Stimulated activated CD4-positive, alpha-beta T cell treated with anti-CD3 and anti-CD28 coated beads, Interleukin-4, amount 100 ng/mL, for 48 hours (primary cell): ENCODE results near the gene CHD1L.
"Not testable (repeated sequence)": the region's sequence is repeated elsewhere in the genome, so short reads cannot be mapped to it uniquely, and the experiment has no call there.

Source experiments
- DNase-seq, 2 donors: peaks; one replicate each; pipeline ENCODE4 v3.0.0-alpha.2; 2020; ENCODE audit warnings: low read depth in 2 of 2

The CHD1L gene

DNA sequence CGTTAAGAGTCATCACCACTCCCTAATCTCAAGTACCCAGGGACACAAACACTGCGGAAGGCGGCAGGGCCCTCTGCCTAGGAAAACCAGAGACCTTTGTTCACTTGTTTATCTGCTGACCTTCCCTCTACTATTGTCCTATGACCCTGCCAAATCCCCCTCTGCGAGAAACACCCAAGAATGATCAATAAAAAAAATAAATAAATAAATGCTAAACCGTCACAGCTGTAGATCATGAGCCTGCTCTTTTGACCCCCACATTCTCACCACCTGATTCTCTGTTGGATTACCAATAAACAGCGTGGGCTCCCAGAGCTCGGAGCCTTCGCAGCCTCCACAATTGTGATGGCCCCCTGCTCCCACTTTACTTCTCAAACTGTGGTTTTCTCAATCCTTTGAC lies 8.6 kb upstream of the CHD1L start:
- not testable (repeated sequence) for DNase-seq

DNA sequence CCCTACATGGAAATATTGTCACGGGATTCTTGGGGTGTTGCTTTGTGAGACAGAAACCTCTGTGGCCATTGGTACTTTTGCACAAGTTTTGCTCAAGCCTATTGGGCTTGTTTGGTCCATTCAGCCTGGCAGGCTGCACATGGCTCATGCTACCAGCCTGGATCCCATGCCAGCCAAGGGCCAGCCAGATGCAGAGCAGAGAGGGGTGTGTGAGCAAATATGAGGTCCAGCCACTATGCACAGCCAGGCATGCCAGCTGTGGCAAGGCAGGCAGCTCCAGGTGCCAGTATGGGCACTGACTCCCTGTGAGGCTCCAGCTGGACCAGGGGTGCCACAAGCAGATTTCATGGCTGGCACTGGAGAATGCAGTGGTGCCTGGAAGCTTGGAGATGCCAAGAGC lies 6.7 kb upstream of the CHD1L start:
- no peak for DNase-seq

DNA sequence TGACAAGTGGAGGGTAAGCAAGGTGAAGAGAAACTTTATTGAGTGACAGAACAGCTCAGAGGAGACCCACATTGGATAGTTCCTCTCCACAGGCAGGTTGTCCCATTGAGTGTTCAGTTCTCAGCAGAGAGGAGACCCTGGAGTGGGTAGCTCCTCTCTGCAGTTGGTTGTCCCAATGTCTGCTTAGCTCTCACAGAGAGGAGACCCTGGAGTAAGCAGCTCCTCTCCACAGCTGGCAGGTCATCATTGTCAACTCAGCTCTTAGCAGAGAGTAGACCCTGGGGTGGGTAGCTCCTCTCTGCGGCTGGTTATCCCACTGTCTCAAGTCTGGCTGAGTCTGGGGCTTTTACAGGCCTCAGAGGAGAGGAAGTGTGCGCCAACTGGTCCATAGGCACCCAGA lies 6.0 kb upstream of the CHD1L start:
- no peak for DNase-seq

DNA sequence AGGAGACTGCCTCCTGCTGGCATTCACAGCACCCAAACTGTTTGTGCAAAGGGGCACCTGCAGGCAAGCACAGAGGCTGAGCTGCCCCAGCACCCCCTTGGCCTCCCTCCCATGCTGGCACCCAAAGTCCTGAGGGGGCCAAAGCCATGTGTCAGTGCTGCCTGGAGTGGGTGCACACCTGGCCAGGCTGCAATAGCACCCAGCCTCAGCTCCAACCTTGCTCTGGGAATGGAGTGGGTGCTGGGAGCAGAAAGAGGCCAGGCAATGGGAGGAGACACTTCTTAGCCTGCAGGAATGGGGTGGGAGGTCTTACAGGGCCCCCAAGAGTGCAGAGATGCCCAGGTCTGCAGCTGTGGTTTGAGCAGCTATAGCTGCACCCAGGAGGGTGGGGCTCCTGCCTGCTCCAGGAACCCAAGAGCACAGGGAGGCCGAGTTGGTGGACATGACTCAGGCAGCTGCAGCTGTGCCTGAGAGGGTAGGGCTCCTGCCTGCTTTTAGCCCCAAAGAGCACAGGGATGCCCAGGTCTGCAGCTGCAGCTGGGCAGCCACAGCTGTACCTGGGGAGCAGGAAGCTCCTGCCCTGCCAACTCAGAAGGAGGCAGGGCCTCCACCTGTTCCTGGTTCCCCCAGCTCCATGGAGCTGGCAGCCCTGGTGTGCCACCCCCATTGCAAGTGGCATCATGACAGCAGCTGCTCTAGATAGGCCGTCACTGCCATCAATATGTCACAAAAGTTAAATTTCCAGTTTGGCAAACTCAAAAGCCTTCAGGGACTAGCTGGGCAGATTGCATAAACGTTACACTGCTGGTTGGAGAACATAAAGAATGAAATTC lies 5.3 kb upstream of the CHD1L start:
- no peak for DNase-seq

DNA sequence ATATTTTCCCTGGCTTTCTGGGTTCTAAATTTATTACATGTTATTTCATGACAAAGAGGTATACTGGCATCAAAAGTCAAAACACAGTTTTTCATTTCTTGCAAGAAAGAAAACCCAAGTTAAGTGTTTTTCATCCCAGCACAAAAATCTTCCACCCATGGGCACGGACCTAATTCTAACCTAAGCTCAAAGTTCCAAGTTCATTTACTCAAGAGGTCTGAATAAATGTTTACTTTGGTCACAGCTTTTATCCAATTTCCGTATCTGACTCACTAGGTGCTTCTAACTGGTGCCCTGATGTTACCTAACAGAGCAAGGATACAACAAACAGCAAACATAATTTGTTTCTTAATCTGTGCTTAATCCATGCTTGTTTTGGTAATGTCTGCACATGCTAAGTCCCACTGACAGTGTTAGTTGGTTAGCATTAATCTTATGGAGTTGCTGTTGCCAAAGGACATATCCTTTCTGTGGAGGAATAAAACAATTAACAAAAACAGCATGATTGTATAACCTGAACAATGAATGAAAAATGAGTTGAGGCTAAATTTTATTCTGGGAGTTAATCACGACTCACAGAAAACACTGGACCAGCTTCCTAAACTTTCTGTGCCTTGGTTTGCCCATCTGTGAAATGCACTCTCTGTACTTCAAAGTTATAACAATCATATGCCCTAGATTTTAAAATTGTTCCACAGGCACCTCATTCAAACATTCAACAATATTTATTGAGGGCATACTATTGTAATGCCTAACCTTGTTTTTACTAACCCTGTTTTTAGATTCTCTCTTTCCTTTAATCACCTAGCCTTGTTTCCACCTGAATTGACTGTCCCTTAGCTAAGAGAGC lies 4.2 kb upstream of the CHD1L start:
- no peak for DNase-seq

DNA sequence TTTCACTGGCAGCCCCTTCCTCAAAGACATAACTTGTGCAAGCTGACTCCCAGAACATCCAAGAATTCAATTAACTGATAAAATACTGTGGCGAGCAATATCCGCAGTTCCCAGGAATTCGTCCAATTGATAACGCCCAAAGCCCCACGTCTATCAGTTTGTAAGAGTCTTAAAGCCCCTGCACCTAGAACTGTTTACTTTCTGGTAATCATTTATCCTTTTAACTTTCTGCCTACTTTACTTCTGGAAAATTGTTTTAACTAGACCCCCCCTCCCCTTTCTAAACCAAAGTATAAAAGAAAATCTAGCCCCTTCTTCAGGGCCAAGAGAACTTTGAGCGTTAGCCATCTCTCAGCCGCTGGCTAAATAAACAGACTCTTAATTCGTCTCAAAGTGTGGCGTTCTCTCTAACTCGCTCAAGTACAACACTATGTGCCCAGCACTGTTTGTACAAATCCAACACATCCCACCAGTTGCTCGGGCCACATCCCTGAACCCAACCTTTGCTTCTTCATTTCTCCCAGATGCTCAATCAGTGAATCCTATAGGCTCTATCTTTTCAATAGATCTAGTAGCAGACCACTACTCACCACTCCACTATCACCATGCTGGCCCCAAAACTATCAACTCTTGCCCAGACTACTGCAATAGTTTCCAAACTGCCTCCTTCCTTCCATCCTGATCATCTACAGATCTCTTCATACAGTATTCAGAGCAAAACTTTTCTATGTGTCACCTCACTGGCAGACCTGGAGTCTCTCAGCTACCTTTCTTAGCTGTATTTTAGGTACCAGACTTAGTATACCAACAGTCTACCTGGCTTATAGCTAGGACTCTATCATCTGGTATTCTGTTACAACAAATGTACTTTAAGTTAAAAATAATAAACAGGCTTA lies 3.3 kb upstream of the CHD1L start:
- no peak for DNase-seq

DNA sequence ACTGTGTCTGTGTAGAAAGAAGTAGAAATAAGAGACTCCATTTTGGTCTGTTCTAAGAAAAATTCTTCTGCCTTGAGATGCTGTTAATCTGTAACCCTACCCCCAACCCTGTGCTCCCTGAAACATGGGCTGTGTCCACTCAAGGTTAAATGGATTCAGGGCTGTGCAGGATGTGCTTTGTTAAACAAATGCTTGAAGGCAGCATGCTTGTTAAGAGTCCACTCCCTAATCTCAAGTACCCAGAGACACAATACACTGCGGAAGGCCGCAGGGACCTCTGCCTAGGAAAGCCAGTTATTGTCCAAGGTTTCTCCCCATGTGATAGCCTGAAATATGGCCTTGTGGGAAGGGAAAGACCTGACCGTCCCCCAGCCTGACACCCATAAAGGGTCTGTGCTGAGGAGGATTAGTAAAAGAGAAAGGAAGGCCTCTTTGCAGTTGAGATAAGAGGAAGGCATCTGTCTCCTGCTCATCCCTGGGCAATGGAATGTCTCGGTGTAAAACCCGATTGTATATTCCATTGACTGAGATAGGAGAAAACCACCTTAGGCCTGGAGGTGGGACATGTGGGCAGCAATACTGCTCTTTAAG lies 2.3 kb upstream of the CHD1L start:
- DNase-seq: not testable (repeated sequence)

DNA sequence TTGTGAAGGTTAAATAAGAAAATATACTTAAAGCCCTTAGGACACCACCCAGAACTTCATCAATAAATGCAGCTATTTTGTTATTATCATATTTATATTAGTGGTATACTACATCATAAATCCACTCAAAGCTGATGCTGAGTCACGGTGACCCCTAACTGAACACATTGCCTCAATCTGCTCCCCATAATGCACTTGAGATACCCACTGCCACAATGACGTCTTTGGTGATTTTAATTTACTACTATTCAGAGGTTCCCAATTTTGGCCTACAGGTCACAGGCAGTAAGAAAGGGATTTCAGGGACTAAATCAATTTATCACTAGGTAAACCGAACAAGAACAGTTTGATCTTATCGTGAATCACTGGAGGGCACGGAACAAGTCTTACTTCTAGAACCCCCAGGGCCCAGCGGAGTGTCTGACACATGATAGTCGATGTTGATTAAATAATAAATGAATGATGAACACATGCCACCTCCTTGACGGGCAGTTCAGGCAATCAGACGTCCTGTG lies 493 bp upstream of the CHD1L start:
- DNase-seq: no peak

DNA sequence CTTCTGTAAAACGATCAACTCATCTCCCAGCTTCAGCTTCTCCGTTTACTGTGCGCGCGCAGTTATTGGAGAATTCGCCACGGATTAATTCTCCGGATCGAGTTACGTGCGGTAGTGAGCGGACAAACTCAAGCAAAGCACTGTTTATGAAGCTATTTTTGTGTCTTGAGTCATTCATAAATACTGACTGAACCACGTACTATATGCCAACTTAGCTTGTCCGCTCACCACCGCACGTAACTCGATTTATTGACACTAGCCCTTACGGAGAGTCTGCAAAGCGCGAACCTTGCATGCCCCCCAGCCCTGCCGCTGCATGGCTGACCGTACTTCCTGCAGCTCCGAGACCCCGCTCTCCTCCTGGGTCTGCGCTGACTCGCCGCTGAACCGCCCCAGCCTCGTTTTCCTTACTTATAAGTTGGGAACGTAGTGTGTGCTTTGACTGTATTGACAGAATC lies 773 bp downstream of the CHD1L start:
- DNase-seq: peak; percentile 1 to 12

DNA sequence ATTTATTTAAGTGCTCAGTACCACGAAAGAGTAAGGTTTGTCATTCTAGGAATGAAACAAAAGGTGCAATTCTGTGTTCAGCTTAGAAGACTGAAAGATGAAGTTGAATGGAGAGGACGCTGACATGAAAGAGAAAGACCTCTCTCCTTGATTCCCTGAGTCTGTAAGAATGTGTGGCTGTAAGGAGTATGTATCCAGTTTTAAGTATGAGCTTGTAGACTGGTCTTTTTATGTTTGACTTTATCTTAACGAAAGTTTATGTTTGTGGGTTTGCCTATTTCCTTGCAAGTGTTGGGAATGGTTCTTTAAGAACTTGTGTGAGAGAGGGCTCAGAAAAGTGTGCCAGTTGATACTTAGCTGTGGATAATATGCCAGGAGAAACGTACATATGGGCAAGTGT lies 1.4 kb downstream of the CHD1L start:
- no peak for DNase-seq

DNA sequence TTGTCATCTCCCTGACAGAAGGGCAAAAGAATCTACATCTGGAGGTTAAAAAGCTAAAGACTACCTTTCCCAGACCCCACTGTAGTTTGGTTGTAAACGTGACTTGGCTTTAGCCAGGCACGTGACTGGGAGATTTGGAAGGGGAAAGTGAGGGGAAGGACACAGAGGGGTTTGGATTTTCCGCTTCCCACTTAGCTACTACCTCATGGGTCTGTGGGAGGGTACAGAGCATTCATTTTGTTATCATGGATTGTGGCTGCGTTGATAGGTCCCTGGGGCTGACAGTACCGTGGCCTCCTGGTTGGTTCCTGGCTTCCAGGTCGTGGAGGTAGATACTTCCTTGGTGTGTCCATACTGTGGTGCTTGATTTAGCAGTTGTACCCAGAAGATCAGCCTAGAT lies 2.6 kb downstream of the CHD1L start:
- no peak for DNase-seq

DNA sequence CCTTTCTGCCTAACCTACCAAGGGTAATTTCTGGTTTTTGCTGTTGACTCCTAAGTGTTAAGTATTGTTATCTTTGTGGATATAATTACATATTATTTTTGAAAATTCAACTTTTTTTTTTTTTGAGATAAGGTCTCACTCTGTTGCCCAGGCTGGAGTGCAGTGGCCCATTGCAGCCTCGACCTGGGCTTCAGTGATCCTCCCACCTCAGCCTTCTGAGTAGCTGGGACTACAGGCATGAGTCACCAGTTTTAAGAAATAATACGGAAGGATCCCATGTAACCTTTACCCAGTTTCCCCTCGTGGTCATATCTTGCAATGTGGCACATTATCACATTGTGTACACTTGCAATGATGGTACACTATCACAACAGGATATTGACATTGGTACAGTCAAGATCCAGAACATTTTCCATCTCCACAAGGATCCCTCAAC lies 3.1 kb downstream of the CHD1L start:
- no peak for DNase-seq

DNA sequence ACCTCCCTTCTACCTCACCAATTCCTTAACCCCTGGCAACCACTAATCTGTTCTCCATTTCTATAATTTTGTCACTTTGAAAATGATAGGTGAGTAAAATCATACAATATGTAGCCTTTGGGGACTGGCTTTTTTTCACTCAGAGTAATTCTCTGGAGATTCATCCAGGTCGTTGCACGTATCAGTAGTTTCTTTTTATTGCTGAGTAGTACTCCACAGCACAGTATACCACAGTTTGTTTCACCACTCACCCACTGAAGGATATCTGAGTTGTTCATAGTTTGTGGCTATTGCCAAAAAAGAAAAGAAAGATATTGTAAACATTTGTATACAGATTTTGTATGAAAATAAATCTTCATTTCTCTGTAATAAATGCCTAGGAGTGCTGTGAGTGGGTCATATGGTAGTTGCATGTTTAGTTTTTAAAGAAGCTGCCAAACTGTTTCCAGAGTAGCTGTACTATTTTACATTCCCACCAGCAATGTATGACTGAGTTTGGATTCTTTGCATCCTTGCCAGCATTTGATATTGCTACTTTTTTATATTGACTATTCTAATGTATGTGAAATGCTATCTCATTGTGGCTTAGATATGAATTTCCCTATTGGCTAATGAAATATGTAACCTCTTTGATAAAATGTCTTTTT lies 3.7 kb downstream of the CHD1L start:
- no peak for DNase-seq

DNA sequence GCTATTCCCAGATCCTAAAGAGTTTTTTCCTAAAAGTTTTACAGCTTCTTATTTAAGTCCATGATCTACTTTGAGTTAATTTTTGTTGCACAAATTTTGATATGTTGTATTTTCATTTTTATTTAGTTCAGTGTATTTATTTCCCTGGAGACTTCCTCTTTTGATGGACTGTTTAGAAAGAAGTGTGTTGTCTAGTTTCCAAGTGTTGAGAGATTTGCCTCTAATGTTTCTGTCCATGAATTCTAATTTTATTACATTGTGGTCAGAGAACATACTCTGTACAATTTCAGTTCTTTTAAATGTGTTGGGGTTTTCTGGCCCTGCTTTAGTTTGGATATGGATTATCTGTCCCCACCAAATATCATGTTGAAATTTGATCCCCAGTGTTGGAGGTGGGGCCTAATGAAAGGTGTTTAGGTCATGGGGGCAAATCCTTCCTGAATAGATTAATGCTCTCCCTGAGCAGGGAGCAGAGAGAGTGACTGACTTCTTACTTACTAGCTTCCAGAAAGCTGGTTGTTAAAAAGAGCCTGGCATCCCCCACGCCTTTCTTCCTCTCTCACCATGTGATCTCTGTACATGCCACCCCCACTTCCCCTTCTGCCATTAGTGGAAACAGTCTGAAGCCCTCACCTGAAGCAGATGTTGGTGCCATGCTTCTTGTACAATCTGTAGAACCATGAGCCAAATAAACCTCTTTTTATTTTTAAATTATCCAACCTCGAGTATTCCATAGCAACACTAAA lies 4.6 kb downstream of the CHD1L start:
- no peak for DNase-seq

DNA sequence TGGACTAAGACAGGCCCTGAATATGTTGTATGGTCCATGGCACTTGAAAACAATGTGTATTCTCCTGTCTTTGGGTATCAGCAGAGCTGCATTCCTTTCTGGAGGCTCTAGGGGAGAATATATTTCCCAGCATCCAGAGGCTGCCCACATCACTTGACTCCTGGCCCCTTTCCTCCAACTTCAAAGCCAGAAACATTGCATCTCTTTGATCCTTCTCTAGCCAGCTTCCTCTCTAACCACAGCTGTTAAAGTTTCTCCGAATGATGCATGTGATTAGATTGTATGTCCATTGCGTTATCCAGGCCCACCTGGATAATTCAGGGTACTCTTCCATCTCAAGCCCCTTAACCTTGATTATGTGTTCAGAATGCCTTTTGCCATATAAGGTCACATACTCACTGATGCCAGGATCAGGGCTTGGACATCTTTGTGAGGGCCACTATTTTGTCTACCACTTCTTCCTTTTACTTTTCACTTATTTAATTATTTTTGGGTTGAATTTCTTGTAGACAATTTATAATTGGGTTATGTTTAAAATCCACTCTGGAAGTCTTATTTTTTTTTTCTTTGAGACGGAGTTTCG lies 5.3 kb downstream of the CHD1L start:
- DNase-seq: no peak

DNA sequence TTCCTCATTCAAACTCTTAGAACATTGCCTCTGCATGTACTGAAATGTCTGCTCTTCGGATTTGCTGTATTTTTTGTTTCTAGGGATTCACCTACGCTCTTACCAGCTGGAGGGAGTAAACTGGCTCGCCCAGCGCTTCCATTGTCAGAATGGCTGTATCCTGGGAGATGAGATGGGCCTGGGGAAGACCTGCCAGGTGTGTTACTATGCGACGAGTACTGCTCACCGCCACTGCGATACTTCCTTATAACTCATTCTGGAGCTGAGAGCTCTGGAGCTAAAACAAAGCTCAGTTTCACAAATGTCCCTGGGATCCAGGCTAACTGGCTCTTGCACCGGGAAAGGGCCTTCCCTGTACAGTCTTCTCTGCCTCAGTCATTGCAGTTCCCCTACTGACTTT lies 10.1 kb downstream of the CHD1L start:
- DNase-seq: no peak

DNA sequence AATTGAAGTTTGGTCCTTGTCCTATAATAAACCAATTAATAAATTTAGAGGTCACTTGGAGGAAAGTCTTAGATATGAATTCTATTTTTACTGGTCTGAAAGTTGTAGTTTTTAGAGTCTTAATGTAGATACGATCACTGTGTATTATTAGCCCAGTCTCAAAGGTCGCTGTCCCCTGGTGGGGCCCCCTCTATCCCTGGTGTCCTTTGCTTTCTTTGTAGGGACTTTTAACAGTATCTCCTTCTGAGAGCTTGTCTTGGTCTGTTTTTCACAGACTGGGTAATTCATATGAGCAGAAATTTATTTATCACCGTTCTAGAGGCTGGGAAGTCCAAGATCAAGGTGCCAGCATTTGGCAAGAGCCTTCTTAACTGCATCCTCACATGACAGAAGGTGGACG lies 18.5 kb downstream of the CHD1L start:
- no peak for DNase-seq

DNA sequence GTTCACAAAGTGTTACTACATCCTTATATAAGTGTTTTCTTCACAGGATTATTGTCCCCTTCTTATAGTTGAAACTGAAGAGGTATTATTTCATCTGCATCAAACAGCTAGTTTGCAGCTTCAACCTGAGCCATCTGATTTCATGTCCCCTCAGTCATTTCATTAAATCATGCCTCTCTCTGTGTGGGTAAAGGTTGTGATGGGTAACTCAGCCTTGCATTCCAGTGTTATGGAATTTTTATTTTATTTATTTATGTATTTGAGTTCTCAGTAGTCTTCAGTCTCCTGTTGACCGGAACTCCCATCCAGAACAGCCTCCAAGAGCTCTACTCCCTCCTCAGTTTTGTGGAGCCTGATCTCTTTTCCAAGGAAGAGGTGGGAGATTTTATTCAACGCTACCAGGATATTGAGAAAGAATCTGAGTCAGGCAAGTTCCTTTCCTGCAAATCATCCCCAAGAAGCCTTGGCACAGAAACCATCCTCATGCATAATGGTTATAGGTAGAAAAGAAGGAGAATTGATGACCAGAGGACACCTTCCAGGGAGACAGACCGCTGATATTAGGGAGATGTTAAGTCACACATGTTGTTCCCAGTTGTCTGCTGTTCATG lies 21.8 kb downstream of the CHD1L start:
- DNase-seq: no peak

DNA sequence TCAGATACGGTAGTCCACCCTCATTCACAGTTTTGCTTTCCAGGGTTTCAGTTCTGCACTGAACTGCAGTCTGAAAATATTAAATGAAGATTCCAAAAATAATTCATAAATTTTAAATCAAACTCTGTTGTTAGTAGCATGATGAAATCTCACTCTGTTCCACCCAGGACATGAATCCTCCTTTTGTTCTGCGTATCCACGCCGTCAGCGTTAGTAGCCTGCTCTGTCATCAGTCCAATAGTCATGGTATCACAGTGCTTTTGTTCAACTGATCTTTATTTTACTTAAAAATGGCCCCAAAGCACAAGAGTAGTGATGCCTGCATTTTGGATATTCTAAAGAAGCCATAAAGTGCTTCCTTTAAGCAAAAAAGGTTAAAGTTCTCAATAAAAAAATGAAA lies 23.9 kb downstream of the CHD1L start:
- DNase-seq: no peak
